ENCODE measurements around the gene OR51V1.
"Not testable (repeated sequence)": the region's sequence is repeated elsewhere in the genome, so short reads cannot be mapped to it uniquely, and the experiment has no call there.

The OR51V1 gene

GRCh38 chr11:5200582-5200981, at the start of gene OR51V1:
Gene OR51V1 (minus strand): TSS chr11:5200682. CDS start chr11:5200682, 0 bp downstream.
- DNase-seq, result no peak

- not testable (repeated sequence) for DNase-seq
Measured at GRCh38 chr11:5249807-5250396, 49.4 kb upstream of the OR51V1 start, which contains the start of gene HBG1. Gene HBG1 (minus strand): TSS chr11:5249857. CDS start chr11:5249804, 53 bp downstream.

GRCh38 chr11:5248498-5248897, 48.0 kb upstream of the OR51V1 start:
- not testable (repeated sequence) for DNase-seq

GRCh38 chr11:5247472-5248192, 47.1 kb upstream of the OR51V1 start:
- DNase-seq, result no peak

GRCh38 chr11:5246772-5247471, 46.4 kb upstream of the OR51V1 start:
- DNase-seq, result no peak

GRCh38 chr11:5245155-5245554, 44.7 kb upstream of the OR51V1 start:
- no peak for DNase-seq

- no peak for DNase-seq
Measured at GRCh38 chr11:5243816-5244180, 43.3 kb upstream of the OR51V1 start.

GRCh38 chr11:5242933-5243815, 42.7 kb upstream of the OR51V1 start:
- no peak for DNase-seq

- no peak for DNase-seq
Measured at GRCh38 chr11:5242208-5242607, 41.7 kb upstream of the OR51V1 start.

GRCh38 chr11:5241458-5241857, 41.0 kb upstream of the OR51V1 start:
- no peak for DNase-seq

- DNase-seq, result no peak
Measured at GRCh38 chr11:5240458-5240857, 40.0 kb upstream of the OR51V1 start.

- DNase-seq, result no peak
Measured at GRCh38 chr11:5240056-5240455, 39.6 kb upstream of the OR51V1 start.

- no peak for DNase-seq
Measured at GRCh38 chr11:5239046-5239445, 38.6 kb upstream of the OR51V1 start.

- no peak for DNase-seq
Measured at GRCh38 chr11:5238486-5238885, 38.0 kb upstream of the OR51V1 start.

- no peak for DNase-seq
Measured at GRCh38 chr11:5237420-5237819, 36.9 kb upstream of the OR51V1 start.

GRCh38 chr11:5235364-5236095, 35.0 kb upstream of the OR51V1 start:
- DNase-seq, result no peak

GRCh38 chr11:5234381-5234834, 33.9 kb upstream of the OR51V1 start, which contains the start of gene HBD:
Gene HBD (minus strand): TSS chr11:5234483. CDS start chr11:5234433, 50 bp downstream.
- DNase-seq, result no peak

GRCh38 chr11:5233307-5233706, 32.8 kb upstream of the OR51V1 start:
- no peak for DNase-seq

- DNase-seq, result no peak
Measured at GRCh38 chr11:5232821-5233220, 32.3 kb upstream of the OR51V1 start.

- DNase-seq, result no peak
Measured at GRCh38 chr11:5232176-5232575, 31.7 kb upstream of the OR51V1 start.

GRCh38 chr11:5231111-5231510, 30.6 kb upstream of the OR51V1 start:
- no peak for DNase-seq

- no peak for DNase-seq
Measured at GRCh38 chr11:5230266-5230665, 29.8 kb upstream of the OR51V1 start.

All from NCI-H1092 treated with DMSO at 0.1 percent for 48 hours (cell line).